Measurements from ENCODE around the gene STEAP2. TPM values are rescaled to one million over a fixed set of nuclear protein-coding genes. Genes with fewer than 3 reads are reported as not detected.

STEAP2 gene
- total RNA-seq, 4 donors from 2014 or later = 3.1 to 15.4 (median 7.0) TPM

- H3K4me1 ChIP-seq = no peaks in the 10 kb centered on the region
- H3K27ac ChIP-seq = no peak overlapping the region
- no peaks in the 10 kb centered on the region for H3K36me3 ChIP-seq
- WGBS, 2 donors = 58 to 66% methylated on average over 2 of the region's 2 CpGs
- intact Hi-C loops (cut with DNase I) = no loop called here
- TF ChIP-seq POLR2A (IDR thresholded peaks at IDR 0.05) (no peak), CTCF (IDR thresholded peaks at IDR 0.05) (no peak)
- H3K27me3 ChIP-seq = no peaks in the 10 kb centered on the region
- no peaks in the 10 kb centered on the region for H3K9me3 ChIP-seq
- H3K4me3 ChIP-seq = no peak overlapping the region
- DNase-seq = no peak
Observed at GRCh38 chr7:90192876-90193750, 18.4 kb upstream of the STEAP2 start.

GRCh38 chr7:90194911-90195809, 16.4 kb upstream of the STEAP2 start:
- WGBS, 2 donors = 69 to 74% methylated on average over 10 of the region's 10 CpGs
- no peak for TF ChIP-seq CTCF (IDR thresholded peaks at IDR 0.05)
- no peak for TF ChIP-seq POLR2A (IDR thresholded peaks at IDR 0.05)
- intact Hi-C loops (cut with DNase I) = no loop called here

GRCh38 chr7:90201500-90202195, 9.9 kb upstream of the STEAP2 start:
- no peak overlapping the region for H3K4me3 ChIP-seq
- H3K9me3 ChIP-seq = no peaks in the 10 kb centered on the region
- H3K27me3 ChIP-seq = no peaks in the 10 kb centered on the region
- H3K4me1 ChIP-seq = no peaks in the 10 kb centered on the region
- H3K27ac ChIP-seq = no peak overlapping the region
- intact Hi-C loops (cut with DNase I) = no loop called here
- 95 to 100% methylated on average over 2 of the region's 2 CpGs for WGBS, 2 donors
- no peaks in the 10 kb centered on the region for H3K36me3 ChIP-seq
- DNase-seq = no peak
- TF ChIP-seq POLR2A (IDR thresholded peaks at IDR 0.05) = no peak
- TF ChIP-seq CTCF (IDR thresholded peaks at IDR 0.05) = no peak

More at GRCh38 chr7:90194911-90195809, 16.4 kb upstream of the STEAP2 start:
- no peaks in the 10 kb centered on the region for H3K27me3 ChIP-seq
- H3K4me3 ChIP-seq = no peak overlapping the region
- no peaks in the 10 kb centered on the region for H3K9me3 ChIP-seq
- H3K27ac ChIP-seq = no peak overlapping the region
- no peak for DNase-seq
- H3K4me1 ChIP-seq = no peaks in the 10 kb centered on the region
- H3K36me3 ChIP-seq = no peaks in the 10 kb centered on the region

DNA sequence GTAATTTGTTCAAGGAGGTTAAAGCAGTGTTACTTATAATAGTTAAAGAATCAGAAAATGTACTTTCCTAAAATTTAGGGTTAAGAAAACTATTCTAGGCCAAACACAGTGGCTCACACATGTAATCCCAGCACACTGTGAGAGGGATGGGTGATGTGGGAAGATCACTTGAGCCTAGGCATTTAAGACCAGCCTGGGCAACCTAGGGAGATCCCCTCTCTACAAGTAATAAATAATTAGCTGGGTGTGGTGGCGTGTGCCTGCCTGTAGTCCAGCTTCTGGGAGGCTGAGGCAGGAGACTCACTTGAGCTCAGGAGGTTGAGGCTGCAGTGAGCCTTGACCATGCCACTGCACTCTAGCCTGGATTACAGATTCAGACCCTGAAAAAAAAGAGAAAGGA, 3.6 kb upstream of the STEAP2 start:
- no peaks in the 10 kb centered on the region for H3K36me3 ChIP-seq
- DNase-seq = no peak
- 56 to 71% methylated on average over 1 of the region's 1 CpG for WGBS, 2 donors
- intact Hi-C loops (cut with DNase I) = no loop called here
- H3K4me1 ChIP-seq = peaks cover 5 to 36% (median 6%) of the 10 kb centered on the region in 3 donors
- no peak overlapping the region for H3K4me3 ChIP-seq
- H3K27ac ChIP-seq = no peak overlapping the region
- no peaks in the 10 kb centered on the region for H3K9me3 ChIP-seq
- TF ChIP-seq CTCF (IDR thresholded peaks at IDR 0.05) (no peak), POLR2A (IDR thresholded peaks at IDR 0.05) (no peak)
- peaks cover 0 to 17% (median 0%) of the 10 kb centered on the region in 4 donors for H3K27me3 ChIP-seq

Measured in esophagus squamous epithelium (tissue), 5 donors.